Measurements from ENCODE around the gene EHMT1.

DNA sequence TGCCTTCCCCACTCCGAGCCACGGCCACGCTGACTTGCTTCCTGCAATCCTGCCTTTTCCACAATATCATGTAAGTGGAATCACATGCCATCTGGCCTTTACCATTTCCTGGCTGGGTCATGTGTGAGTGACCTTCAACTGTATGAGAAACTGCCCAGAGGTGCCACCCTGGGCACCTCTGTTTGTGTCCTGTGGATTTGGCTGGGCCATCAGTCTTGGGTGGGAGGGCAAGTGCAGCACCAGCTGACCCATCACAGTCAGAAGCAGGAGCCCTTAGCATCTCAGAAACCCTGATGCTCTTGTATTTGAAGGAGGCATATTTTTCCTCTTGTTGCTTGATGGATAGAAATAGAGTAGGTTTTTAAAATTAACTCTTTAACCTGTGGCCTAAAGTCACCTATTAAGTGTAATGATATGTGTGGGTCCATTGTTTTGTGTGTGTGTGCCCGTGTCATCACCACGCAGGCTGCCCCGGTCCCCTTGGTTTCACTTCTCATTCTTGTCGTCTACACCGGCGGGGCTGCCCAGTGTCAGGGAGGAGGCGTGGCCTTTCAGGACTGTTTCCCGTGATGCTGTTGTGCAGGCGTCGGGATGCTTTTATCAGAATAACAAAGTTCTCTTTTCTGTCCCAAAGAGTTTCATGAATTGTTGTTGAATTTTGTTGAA lies 206.7 kb downstream of the EHMT1 start:
- TF ChIP-seq FOXA1 (IDR thresholded peaks at IDR 0.05) (no peak), L3MBTL2 (conservative IDR thresholded peaks at IDR 0.05) (no peak), ELF4 (IDR thresholded peaks at IDR 0.05) (no peak)

All from HEK293T (cell line).